ENCODE measurements around the gene METAP1D.

The METAP1D gene

DNA sequence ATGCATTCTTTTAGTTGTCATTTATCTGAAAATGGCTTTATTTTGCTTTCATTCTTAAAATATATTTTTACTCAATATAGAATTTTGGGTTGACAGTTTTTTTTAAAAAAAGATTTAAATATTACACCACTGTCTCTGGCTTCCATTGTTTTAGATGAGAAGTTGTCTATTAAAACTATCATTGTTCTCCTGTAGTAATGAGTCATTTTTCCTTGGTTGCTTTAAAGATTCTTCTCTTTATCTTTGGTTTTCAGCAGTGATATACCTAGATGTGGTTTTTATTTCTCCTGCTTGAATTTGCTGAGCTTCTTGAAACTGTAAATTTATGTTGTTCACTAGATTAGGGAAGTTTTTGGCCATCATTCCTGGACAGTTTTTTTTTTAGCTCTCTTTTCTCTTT is 129.7 kb downstream of the METAP1D start:
- DNase-seq (ENCODE audit: low read depth in 2 of 2, low spot score in 1 of 2) = no peak

All from stimulated activated CD8-positive, alpha-beta memory T cell treated with anti-CD3 and anti-CD28 coated beads, Interleukin-4, amount 100 ng/mL, for 4 hours (primary cell).